GM21619 (cell line): ENCODE data around the gene SRGAP3.

Experiments used
- ATAC-seq: cut with Tn5 transposase; IDR thresholded peaks from one replicate; pipeline ENCODE4 v1.9.1; 2021; ENCODE audit not compliant: unreplicated experiment

Gene SRGAP3

DNA sequence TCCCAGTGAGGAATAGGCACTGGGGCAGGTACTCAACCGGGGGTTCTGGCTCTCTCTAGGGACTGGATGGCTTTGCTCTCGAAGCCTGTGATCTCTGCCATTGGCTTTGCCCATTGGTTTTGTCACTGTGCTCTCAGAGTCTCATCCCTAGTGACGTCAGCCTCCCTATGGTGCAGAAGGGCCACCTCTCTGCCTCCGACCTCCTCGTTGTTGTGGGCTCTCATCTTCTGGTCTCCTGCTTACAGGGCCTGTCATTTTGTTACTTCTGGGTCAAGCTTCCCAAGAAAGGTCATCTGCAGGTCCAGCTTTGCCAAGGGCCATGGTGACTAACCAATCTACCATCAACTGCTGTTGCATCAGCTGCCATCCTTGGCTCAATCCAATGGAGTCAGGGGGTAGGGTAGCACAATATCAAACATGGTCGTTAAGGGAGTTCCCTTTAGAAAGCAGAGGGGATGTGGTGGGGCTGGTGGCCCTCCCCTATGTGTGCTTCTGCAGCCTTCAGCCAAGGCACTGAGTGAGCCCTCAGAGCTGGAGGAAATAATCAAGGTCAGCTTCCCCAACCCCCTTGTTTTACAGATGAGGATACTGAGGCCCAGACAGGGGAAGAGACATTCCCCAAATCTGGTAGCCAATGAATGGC, 272.8 kb downstream of the SRGAP3 start:
- ATAC-seq: no peak

GRCh38 chr3:8975081-8976020, 274.1 kb downstream of the SRGAP3 start:
- no peak for ATAC-seq

DNA sequence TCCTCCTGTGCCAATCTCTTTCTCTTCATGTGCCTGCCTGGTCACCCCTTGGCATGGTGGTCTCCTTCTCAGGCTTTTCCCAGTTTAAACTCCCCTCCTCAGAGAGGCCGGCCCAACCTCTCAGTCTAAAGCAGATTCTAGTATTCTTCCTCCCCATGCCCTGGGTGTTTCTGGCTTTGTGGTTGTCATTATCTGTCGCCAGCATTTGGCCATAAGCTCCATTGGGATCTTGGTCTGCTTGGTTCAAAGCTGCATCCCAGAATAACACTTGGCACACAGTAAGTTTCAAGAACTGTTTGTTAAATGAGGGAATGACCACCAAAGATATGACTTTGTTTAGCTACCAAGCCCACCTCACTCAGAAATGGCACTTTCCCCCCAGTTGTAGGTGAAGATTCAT, 275.0 kb downstream of the SRGAP3 start:
- ATAC-seq: no peak

DNA sequence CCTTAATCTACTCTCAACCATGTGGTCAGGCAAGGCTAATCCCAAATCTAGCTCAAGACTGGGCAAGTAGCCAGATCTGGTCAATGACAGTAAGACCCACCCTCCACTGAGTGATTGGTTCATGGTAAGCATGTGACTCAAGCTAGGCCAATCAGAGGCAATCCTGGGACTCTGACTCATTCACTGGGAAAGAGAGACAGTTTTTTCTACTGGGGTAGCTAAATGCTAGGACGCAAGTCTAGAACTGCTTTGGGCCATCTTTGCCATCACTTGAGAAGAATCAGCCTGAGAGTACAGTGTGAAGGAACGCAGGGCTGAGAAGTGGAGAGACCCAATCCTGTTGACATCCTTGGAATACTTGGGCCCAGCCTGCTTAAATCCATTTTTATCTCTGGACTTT, 276.8 kb downstream of the SRGAP3 start:
- ATAC-seq: peak; percentile 48

GRCh38 chr3:8970971-8971589, 278.4 kb downstream of the SRGAP3 start:
- no peak for ATAC-seq

DNA sequence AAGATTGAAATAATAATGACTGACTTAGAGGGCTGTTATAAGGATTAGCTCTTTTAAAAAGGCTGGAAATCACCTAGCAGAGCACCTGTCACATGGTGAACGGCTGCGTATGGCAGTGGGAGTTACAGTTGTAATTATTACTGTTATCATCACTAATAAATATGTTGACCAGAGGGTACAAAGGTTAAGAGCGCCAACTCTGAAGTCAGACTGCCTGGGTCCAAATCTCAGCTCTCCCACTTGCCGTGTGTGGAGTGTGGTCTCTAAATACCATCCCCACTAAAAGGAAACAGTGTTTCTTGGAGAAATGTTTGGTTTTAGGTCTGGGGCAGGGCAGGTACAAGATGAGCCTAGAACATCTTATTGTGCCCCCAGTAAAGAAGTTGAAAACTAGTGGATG, 280.2 kb downstream of the SRGAP3 start:
- no peak for ATAC-seq

DNA sequence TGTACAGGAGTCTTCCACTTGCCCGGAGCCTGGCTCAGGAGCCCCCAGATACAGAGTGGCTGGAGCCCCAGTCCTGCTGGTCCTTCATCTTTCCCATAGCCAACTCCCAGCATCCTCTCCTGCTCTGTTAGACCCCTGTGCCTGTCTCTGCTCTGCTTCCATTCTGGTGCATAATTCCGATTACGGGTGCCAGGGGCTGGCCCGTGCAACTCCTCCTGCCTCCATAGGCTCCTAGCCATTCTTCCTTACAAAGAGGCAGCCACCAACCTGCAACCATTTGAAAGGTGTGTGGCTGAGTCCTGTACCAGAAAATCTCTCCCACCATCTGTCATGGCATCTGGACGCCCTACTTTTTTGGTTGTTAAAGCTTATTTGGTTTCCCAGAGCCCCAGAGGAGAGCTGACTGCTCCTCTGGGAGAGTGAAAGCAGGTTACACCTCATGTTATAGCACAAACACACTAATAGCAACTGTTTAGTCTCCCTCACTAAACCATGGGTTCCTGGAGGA, 281.0 kb downstream of the SRGAP3 start:
- no peak for ATAC-seq

- no peak for ATAC-seq
Measured at GRCh38 chr3:8967553-8967952, 281.9 kb downstream of the SRGAP3 start.

- ATAC-seq: no peak
Measured at GRCh38 chr3:8966820-8967348, 282.6 kb downstream of the SRGAP3 start.

DNA sequence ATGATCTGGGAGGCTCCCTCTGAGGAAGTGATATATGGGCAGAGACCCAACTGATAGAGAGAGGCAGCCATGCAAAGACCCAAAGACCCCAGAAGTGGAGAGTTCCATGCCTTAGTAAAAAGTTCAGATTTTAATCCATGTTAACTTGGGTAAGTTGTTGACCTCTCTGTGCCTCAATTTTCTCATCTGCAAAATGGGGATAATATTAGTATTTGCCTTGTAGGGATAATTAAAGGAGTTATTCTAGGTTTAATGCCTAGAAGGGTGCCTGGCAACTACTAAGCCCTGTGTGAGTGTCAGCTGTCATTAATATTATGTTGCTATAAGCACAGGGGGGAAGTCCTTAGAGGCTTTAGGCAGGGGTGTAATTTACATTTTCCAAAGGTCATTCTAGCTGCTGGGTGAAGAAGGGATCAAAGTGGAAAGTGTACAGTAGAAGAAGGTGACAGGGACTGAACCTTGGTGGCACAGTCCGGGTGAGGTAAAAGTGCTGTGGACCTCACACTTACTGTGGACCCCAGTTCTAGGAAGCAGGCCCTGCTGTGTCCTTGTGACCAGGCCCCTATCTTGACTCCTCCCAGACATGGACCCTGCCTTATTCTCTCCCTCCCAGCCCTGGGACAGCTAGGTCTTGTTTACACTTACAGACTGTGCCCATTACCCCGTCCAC, 283.2 kb downstream of the SRGAP3 start:
- no peak for ATAC-seq

DNA sequence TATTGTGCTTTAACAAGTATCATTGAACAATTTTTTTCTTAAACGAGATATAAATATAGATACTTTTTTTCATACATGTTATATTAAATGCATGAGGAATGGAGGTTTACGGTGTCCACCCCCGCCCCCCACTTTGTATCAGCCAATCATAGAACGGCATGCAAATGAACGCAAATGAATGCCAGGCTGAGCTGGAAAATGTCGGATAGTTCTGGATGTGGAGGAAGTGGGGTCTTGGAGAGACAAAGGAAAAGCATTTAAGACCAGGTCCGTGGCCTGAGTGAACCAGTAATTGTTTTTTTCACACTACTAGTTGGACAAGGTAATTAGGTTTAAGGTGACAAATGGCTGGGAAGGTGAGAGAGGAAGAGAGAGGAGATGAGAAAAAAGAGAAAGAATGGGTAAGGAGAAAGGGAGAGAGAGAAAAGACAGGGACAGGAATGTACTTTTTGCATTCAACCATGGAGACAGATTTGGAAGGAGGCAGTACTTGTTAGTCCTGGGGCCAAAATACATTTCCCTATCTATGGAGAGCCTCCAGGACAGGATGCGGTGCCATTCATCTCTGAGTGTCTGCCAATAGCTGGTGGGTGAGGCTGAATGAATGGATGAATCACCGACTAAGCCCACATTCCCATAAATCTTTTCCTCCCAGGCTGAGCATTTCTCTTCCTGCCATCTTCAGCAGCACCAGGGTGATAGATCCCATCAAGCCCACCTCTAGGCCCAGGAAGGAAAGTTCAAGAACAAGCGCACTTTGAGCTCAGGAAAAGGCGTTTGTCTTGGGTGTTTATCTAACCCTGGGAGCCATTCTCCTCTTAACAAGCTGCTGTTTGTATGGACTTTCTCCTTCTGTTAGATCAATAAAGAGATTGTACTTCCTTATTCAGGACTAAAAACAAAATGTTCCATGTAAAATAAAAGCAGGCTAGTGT, 284.7 kb downstream of the SRGAP3 start:
- ATAC-seq: no peak

GRCh38 chr3:8963137-8963853, 286.2 kb downstream of the SRGAP3 start, which contains the start of gene RAD18:
TSS of gene RAD18 (minus strand) at chr3:8963472. CDS start at chr3:8963385, 87 bp downstream.
- ATAC-seq: peak; percentile 91

- no peak for ATAC-seq
Measured at GRCh38 chr3:8962226-8962861, 287.1 kb downstream of the SRGAP3 start.

- no peak for ATAC-seq
Measured at GRCh38 chr3:8959668-8960067, 289.8 kb downstream of the SRGAP3 start.

DNA sequence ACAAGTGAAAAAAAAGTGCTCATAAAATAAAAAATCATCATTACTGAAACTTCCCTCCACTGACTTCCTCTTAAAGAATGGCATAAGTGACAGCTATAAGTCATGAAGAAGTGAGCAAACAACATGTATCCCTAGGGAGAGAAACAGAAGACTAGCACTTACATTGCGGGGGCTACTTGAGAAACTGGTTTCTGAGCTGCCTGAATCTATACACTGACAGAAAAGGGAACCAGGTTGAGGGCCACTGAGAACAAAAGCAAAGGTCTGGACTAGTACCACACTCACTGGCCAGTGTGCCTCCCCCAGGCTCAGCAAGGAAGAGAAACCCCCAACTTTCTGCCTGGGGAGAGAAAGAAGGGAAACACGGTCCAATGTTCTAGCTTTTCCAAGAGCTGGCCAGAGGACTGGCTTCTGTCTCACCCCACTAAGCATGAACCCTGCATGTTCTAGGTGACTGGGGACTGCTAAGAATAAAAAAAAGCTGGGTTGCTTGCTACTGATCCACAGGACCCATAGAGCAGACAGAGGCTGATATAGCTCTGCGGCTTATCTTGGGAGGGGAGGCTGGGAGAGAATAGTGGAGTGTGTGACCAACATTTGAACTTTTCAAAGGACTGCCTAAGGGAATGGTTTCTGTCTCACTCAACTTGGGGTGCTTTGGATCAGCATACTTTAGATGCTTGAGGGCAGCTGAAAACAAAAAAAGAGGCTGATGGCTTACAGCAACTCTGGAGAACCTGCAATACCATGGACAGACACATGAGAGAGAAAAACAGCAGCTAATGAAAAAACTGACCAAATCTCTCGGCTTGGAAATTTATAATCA, 294.3 kb downstream of the SRGAP3 start:
- peak; percentile 91 for ATAC-seq

- ATAC-seq: no peak
Measured at GRCh38 chr3:8953313-8953712, 296.1 kb downstream of the SRGAP3 start.

DNA sequence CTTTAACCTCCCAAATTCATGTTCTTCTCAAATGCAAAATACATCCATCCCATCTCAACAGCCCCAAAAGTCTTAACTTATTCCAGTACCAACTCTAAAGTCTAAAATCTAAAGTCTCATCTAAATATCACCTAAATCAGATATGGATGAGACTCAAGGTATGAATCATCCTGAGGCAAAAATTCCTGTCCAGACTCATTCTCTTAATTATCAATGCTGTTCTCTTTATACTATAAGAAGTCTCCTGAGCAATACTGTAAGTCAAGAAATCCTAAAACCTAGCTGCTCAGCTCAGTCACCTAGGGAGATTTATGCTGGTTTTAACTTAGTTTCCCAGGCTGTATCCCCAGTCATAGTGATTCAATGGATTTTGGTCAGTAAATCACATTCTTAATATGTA, 297.3 kb downstream of the SRGAP3 start:
- no peak for ATAC-seq
